H9 (cell line): ENCODE measurements around the gene MAPK12. TPM values are rescaled to one million over a fixed set of nuclear protein-coding genes. Genes with fewer than 3 reads are reported as not detected.

Experiments used
- DNase-seq: peaks from one replicate; pipeline ENCODE4 v3.0.0-alpha.2; 2017
- H2AFZ ChIP-seq: one replicate; pipeline ENCODE4 v1.6.1; 2013; ENCODE audit warnings: mild to moderate bottlenecking, low read length, control low read depth, moderate library complexity
- H2AK5ac ChIP-seq: 2 replicates; pipeline ENCODE4 v1.6.1; 2013; ENCODE audit warnings: low read length, control low read depth, mixed read lengths; ENCODE audit not compliant: insufficient read length
- H2BK120ac ChIP-seq: one replicate; pipeline ENCODE4 v1.6.1; 2013; ENCODE audit warnings: low read depth, mild to moderate bottlenecking, low read length, control low read depth, inconsistent platforms; ENCODE audit not compliant: poor library complexity, severe bottlenecking
- H2BK12ac ChIP-seq: 2 replicates; pipeline ENCODE4 v1.6.1; 2013; ENCODE audit warnings: low read length, control low read depth, mixed read lengths, low read depth; ENCODE audit not compliant: insufficient read length
- H2BK15ac ChIP-seq: 2 replicates; pipeline ENCODE4 v1.6.1; 2013; ENCODE audit warnings: low read depth, low read length, control low read depth
- H2BK20ac ChIP-seq: one replicate; pipeline ENCODE4 v1.6.1; 2013; ENCODE audit warnings: low read depth, mild to moderate bottlenecking, low read length, control low read depth, inconsistent platforms; ENCODE audit not compliant: poor library complexity, severe bottlenecking
- H2BK5ac ChIP-seq: 2 replicates; pipeline ENCODE4 v1.6.1; 2013; ENCODE audit warnings: low read length, control low read depth, mixed read lengths; ENCODE audit not compliant: insufficient read length
- H3K14ac ChIP-seq: 2 replicates; pipeline ENCODE4 v1.6.1; 2013; ENCODE audit warnings: low read length, control low read depth; ENCODE audit not compliant: insufficient read depth
- H3K18ac ChIP-seq: 2 replicates; pipeline ENCODE4 v1.6.1; 2013; ENCODE audit warnings: low read depth, mild to moderate bottlenecking, mixed read lengths, low read length, control low read depth; ENCODE audit not compliant: insufficient read length
- H3K23ac ChIP-seq: 2 replicates; pipeline ENCODE4 v1.6.1; 2013; ENCODE audit warnings: low read length, control low read depth, mixed read lengths, low read depth; ENCODE audit not compliant: insufficient read length
- H3K23me2 ChIP-seq: 2 replicates; pipeline ENCODE4 v1.6.1; 2013; ENCODE audit warnings: low read depth, mild to moderate bottlenecking, mixed read lengths, low read length, control low read depth; ENCODE audit not compliant: insufficient read length, poor library complexity, severe bottlenecking
- H3K27ac ChIP-seq: 2 replicates; pipeline ENCODE4 v1.5.1; 2013; ENCODE audit warnings: low read length, control low read depth, mixed read lengths, low read depth; ENCODE audit not compliant: insufficient read length
- H3K27me3 ChIP-seq: 2 replicates; pipeline ENCODE4 v1.6.1; 2013; ENCODE audit warnings: low read length, control low read depth, inconsistent platforms; ENCODE audit not compliant: insufficient read depth
- H3K4ac ChIP-seq: 2 replicates; pipeline ENCODE4 v1.6.1; 2013; ENCODE audit warnings: low read depth, mild to moderate bottlenecking, control low read depth, inconsistent platforms, low read length, moderate library complexity
- H3K4me1 ChIP-seq: 2 replicates; pipeline ENCODE4 v1.6.1; 2013; ENCODE audit warnings: low read length, control low read depth, inconsistent platforms; ENCODE audit not compliant: insufficient read depth
- H3K4me2 ChIP-seq: 2 replicates; pipeline ENCODE4 v1.6.1; 2013; ENCODE audit warnings: low read length, control low read depth, mixed read lengths; ENCODE audit not compliant: insufficient read length, insufficient read depth
- H3K56ac ChIP-seq: 2 replicates; pipeline ENCODE4 v1.6.1; 2013; ENCODE audit warnings: low read depth, mild to moderate bottlenecking, mixed read lengths, low read length, control low read depth; ENCODE audit not compliant: insufficient read length
- H3K79me1 ChIP-seq: 2 replicates; pipeline ENCODE4 v1.6.1; 2013; ENCODE audit warnings: low read depth, mild to moderate bottlenecking, moderate library complexity, low read length, control low read depth, inconsistent platforms; ENCODE audit not compliant: insufficient read depth, poor library complexity, severe bottlenecking
- H3K79me2 ChIP-seq: 2 replicates; pipeline ENCODE4 v1.6.1; 2013; ENCODE audit warnings: low read length, control low read depth, inconsistent platforms; ENCODE audit not compliant: insufficient read depth
- H3K9ac ChIP-seq: 2 replicates; pipeline ENCODE4 v1.6.1; 2013; ENCODE audit warnings: low read length, control low read depth, mixed read lengths; ENCODE audit not compliant: insufficient read length; ENCODE audit errors: extremely low read depth
- H3K9me3 ChIP-seq: one replicate; pipeline ENCODE4 v1.6.1; 2013; ENCODE audit warnings: low read depth, low read length, inconsistent platforms; ENCODE audit not compliant: control insufficient read depth
- H3T11ph ChIP-seq: one replicate; pipeline ENCODE4 v1.6.1; 2013; ENCODE audit warnings: mild to moderate bottlenecking, low read length, control low read depth, inconsistent platforms
- H4K20me1 ChIP-seq: one replicate; pipeline ENCODE4 v1.6.1; 2013; ENCODE audit not compliant: control insufficient read depth, insufficient read length, insufficient read depth
- H4K5ac ChIP-seq: 2 replicates; pipeline ENCODE4 v1.6.1; 2013; ENCODE audit warnings: low read depth, mild to moderate bottlenecking, mixed read lengths, low read length, control low read depth; ENCODE audit not compliant: insufficient read length
- H4K8ac ChIP-seq: replicated peaks from 2 replicates; pipeline ENCODE4 v1.6.1; 2013; ENCODE audit warnings: low read length, control low read depth, mixed read lengths, low read depth; ENCODE audit not compliant: insufficient read length
- H4K91ac ChIP-seq: 2 replicates; pipeline ENCODE4 v1.6.1; 2013; ENCODE audit warnings: low read depth, mild to moderate bottlenecking, moderate library complexity, mixed read lengths, low read length, control low read depth; ENCODE audit not compliant: insufficient read length
- H3K27ac Mint-ChIP-seq, 3 experiments: 2 replicates in 2 of 3; 3 replicates in 1 of 3; pipeline ENCODE4 v1.8.0; 2020 to 2021; ENCODE audit warnings: mixed read lengths in 3 of 3, mild to moderate bottlenecking in 1 of 3, moderate library complexity in 1 of 3
- H3K27me3 Mint-ChIP-seq: 2 replicates; pipeline ENCODE4 v1.8.0; 2021; ENCODE audit warnings: low read depth, mild to moderate bottlenecking, moderate library complexity, mixed read lengths
- H3K36me3 Mint-ChIP-seq, 3 experiments: 2 replicates in 2 of 3; 3 replicates in 1 of 3; pipeline ENCODE4 v1.8.0; 2020 to 2021; ENCODE audit warnings: low read depth in 3 of 3, mixed read lengths in 3 of 3; ENCODE audit not compliant: insufficient read depth in 1 of 3
- H3K4me1 Mint-ChIP-seq, 2 experiments: 2 replicates each; pipeline ENCODE4 v1.8.0; 2020; ENCODE audit warnings: mixed read lengths in 2 of 2
- H3K4me3 Mint-ChIP-seq, 2 experiments: 2 replicates in 1 of 2; 3 replicates in 1 of 2; pipeline ENCODE4 v1.8.0; 2020 to 2021; ENCODE audit warnings: mild to moderate bottlenecking in 2 of 2, mixed read lengths in 2 of 2, moderate library complexity in 1 of 2
- H3K9me3 Mint-ChIP-seq, 2 experiments: 2 replicates in 1 of 2; 3 replicates in 1 of 2; pipeline ENCODE4 v1.8.0; 2020; ENCODE audit warnings: mild to moderate bottlenecking in 2 of 2, mixed read lengths in 2 of 2, moderate library complexity in 1 of 2
- WGBS: extraction: QIAGEN DNeasy Blood & Tissue Kit; methylation state at CpG from one replicate; pipeline ENCODE4 v1.1.7; 2013; ENCODE audit warnings: missing lambda C conversion rate, low lambda C conversion rate, mixed read lengths; ENCODE audit not compliant: insufficient read length; ENCODE audit errors: extremely low coverage; 5-methylcytosine and 5-hydroxymethylcytosine counted together
- total RNA-seq: library from RNA; stranded (reverse); gene quantifications from 2 replicates; pipeline ENCODE4 v1.2.1, GENCODE V29; 2021
- TF ChIP-seq, protein P1 (sequence below): fragments of 200-600 bp; sonication (generic); conservative IDR thresholded peaks from 3 replicates; pipeline ENCODE4 v1.8.0; 2021; ENCODE audit warnings: antibody characterized with exemption, mild to moderate bottlenecking

Gene MAPK12
- total RNA-seq, 1 experiment from 2014 or later = 31.3 TPM

GRCh38 chr22:50268655-50269113 lies 7.2 kb upstream of the MAPK12 start:
- peaks cover 2 to 3% of the 10 kb centered on the region in 2 experiments; a peak in 2 of 5 replicates for H3K9me3 Mint-ChIP-seq
- no peak overlapping the region for H3K56ac ChIP-seq
- H3K4me3 Mint-ChIP-seq = no peak overlapping the region
- H3K23ac ChIP-seq = no peak overlapping the region
- H2AFZ ChIP-seq = no peak overlapping the region
- H3K4me1 ChIP-seq = no peaks in the 10 kb centered on the region
- H2BK12ac ChIP-seq = no peak overlapping the region
- no peak overlapping the region for H2BK15ac ChIP-seq
- H3K27ac ChIP-seq = no peak overlapping the region
- H3K9me3 ChIP-seq = no peaks in the 10 kb centered on the region
- H2BK120ac ChIP-seq = no peak overlapping the region
- no peak overlapping the region for H2BK20ac ChIP-seq
- no peak overlapping the region for H3T11ph ChIP-seq
- H2BK5ac ChIP-seq = no peak overlapping the region
- H3K18ac ChIP-seq = no peak overlapping the region
- H3K27me3 Mint-ChIP-seq = peaks cover 73% of the 10 kb centered on the region
- H3K14ac ChIP-seq = no peak overlapping the region
- no CpG with 5 or more reads among the region's 9 CpGs for WGBS
- H3K27ac Mint-ChIP-seq = no peak overlapping the region
- H3K4me2 ChIP-seq = no peak overlapping the region
- no peak overlapping the region for H3K4ac ChIP-seq
- no peaks in the 10 kb centered on the region for H4K20me1 ChIP-seq
- no peaks in the 10 kb centered on the region for H3K79me1 ChIP-seq
- no peak for DNase-seq
- no peak overlapping the region for H4K91ac ChIP-seq
- H3K23me2 ChIP-seq = peaks cover 5% of the 10 kb centered on the region
- no peak overlapping the region for H4K8ac ChIP-seq
- no peak overlapping the region for H2AK5ac ChIP-seq
- peaks cover 15% of the 10 kb centered on the region; the same call in 1 of the 2 replicates for H3K27me3 ChIP-seq
- H3K9ac ChIP-seq = no peak overlapping the region
- TF ChIP-seq, protein P1, sequence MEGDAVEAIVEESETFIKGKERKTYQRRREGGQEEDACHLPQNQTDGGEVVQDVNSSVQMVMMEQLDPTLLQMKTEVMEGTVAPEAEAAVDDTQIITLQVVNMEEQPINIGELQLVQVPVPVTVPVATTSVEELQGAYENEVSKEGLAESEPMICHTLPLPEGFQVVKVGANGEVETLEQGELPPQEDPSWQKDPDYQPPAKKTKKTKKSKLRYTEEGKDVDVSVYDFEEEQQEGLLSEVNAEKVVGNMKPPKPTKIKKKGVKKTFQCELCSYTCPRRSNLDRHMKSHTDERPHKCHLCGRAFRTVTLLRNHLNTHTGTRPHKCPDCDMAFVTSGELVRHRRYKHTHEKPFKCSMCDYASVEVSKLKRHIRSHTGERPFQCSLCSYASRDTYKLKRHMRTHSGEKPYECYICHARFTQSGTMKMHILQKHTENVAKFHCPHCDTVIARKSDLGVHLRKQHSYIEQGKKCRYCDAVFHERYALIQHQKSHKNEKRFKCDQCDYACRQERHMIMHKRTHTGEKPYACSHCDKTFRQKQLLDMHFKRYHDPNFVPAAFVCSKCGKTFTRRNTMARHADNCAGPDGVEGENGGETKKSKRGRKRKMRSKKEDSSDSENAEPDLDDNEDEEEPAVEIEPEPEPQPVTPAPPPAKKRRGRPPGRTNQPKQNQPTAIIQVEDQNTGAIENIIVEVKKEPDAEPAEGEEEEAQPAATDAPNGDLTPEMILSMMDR = no peak
- peaks cover 0 to 1% (median under 1%) of the 10 kb centered on the region in 3 experiments; a peak in 3 of 7 replicates for H3K36me3 Mint-ChIP-seq
- H3K79me2 ChIP-seq = no peaks in the 10 kb centered on the region
- H3K4me1 Mint-ChIP-seq = peaks cover 2 to 9% of the 10 kb centered on the region in 2 experiments; a peak in 3 of 4 replicates
- H4K5ac ChIP-seq = no peak overlapping the region
